Pancreas (tissue), 10 donors: ENCODE data around the gene THSD7B. TPM values are rescaled to one million over a fixed set of nuclear protein-coding genes. Genes with fewer than 3 reads are reported as not detected.

ENCODE experiments used
- ATAC-seq, 4 donors: fragments of 200-7000 bp; cut with Tn5 transposase; one replicate each; pipeline versions ENCODE4 v1.8.0 to v1.9.1; 2020; ENCODE audit warnings: mild to moderate bottlenecking in 4 of 4, moderate library complexity in 4 of 4
- DNase-seq, 6 donors: peaks; one replicate each; pipeline ENCODE4 v3.0.0-alpha.2; 2020
- FAIRE-seq: peaks from 2 replicates; lab custom pipeline; 2012; peaks lifted over from hg19 to GRCh38; lab: Jason Lieb, UNC
- H3K27ac ChIP-seq, 4 donors: fragments of 200-600 bp; sonication (generic); 1 replicate in 3 of 4; 2 replicates in 1 of 4; pipeline versions ENCODE4 v1.5.0 to v1.8.0; 2020
- H3K27me3 ChIP-seq, 4 donors: fragments of 200-600 bp; one replicate each; pipeline ENCODE4 v1.8.0; 2021
- H3K36me3 ChIP-seq, 3 donors: fragments of 200-600 bp; sonication (generic) in 1 of 3; one replicate each; pipeline versions ENCODE4 v1.5.0 to v1.8.0; 2020 to 2021
- H3K4me1 ChIP-seq, 3 donors: fragments of 200-600 bp; one replicate each; pipeline ENCODE4 v1.8.0; 2021
- H3K4me3 ChIP-seq, 4 donors: fragments of 200-600 bp; sonication (generic) in 2 of 4; one replicate each; pipeline versions ENCODE4 v1.5.0 to v1.8.0; 2020 to 2021
- H3K9me3 ChIP-seq, 4 donors: fragments of 200-600 bp; one replicate each; pipeline ENCODE4 v1.8.0; 2021
- CTCF ChIP-seq, 4 donors: fragments of 200-600 bp; sonication (generic) in 3 of 4; IDR thresholded peaks; one replicate each; pipeline versions ENCODE4 v1.5.0 to v1.8.0; 2021; ENCODE audit warnings: antibody characterized with exemption in 4 of 4
- WGBS, 2 donors: extraction: QIAGEN DNeasy Blood & Tissue Kit; methylation state at CpG; one replicate each; pipeline ENCODE4 v1.1.7; 2013; 5-methylcytosine and 5-hydroxymethylcytosine counted together
- intact Hi-C, 3 donors: fragments of 100-400 bp; cut with DNase I; formaldehyde crosslinking; loops; one replicate each; pipeline versions ENCODE4 v1.11.1 to v1.14.2; 2022
- polyA plus RNA-seq, 2 donors: library from polyadenylated mRNA; stranded (reverse); fragments of 200-250 nt; gene quantifications; one replicate each; pipeline ENCODE4 v1.2.3, GENCODE V29; 2013
- total RNA-seq, 6 donors: library from RNA; stranded (reverse); fragmentation: NEBNext Ultra II Directional in 4 of 6; extraction: Animal tissue kit (Norgen Biotek cat#: 25700) in 4 of 6; gene quantifications; one replicate each; pipeline versions ENCODE4 v1.2.1 to v1.2.4, GENCODE V29; 2021 to 2023
- donor health status: healthy with polysubstance abuse.
- donor health status: DM: no; HTN: no; CAD: no; lungs with moderate emphysema.
- donor health status: DM: no; HTN: no; CAD: no.
- donor health status: control.
- donor health status: control.
- donor health status: Bipolar disorder and iron deficiency.
- donor health status: DM: yes; HTN: yes; CAD: no.
- donor health status: DM: no; HTN: no; CAD: no.
- donor health status: DM: no; HTN: no; CAD: no.
- donor health status: DM: yes; HTN: yes; CAD: no.

Gene THSD7B
- total and polyA plus RNA-seq, 8 donors: 0.02 to 0.18 (median 0.07) TPM; not detected in 4

GRCh38 chr2:137232076-137232475 lies 466.7 kb downstream of the THSD7B start:
- no peak for DNase-seq
- FAIRE-seq: no peak
- intact Hi-C loops: no loop called here
- TF ChIP-seq CTCF (IDR thresholded peaks at IDR 0.05): no peak
- no peak overlapping the region for H3K4me3 ChIP-seq
- no peak for ATAC-seq
- no peaks in the 10 kb centered on the region for H3K27me3 ChIP-seq
- H3K9me3 ChIP-seq: no peaks in the 10 kb centered on the region
- no peaks in the 10 kb centered on the region for H3K36me3 ChIP-seq
- 74 to 79% methylated on average over 2 of the region's 2 CpGs for WGBS, 2 donors
- no peaks in the 10 kb centered on the region for H3K4me1 ChIP-seq
- H3K27ac ChIP-seq: no peak overlapping the region

- 51 to 54% methylated on average over 3 of the region's 3 CpGs for WGBS, 2 donors
- no peak for TF ChIP-seq CTCF (IDR thresholded peaks at IDR 0.05)
- Histone ChIP-seq H3K4me3 (no peak overlapping the region), H3K27me3 (no peaks in the 10 kb centered on the region), H3K36me3 (no peaks in the 10 kb centered on the region), H3K4me1 (no peaks in the 10 kb centered on the region), H3K9me3 (no peaks in the 10 kb centered on the region), H3K27ac (no peak overlapping the region)
- FAIRE-seq (no peak), DNase-seq (no peak), ATAC-seq (no peak)
- intact Hi-C loops: no loop called here
Observed at GRCh38 chr2:137233091-137233490, 467.7 kb downstream of the THSD7B start.

- H3K4me1 ChIP-seq: no peaks in the 10 kb centered on the region
Observed at GRCh38 chr2:137237055-137237454, 471.7 kb downstream of the THSD7B start.

GRCh38 chr2:137238065-137238464 lies 472.7 kb downstream of the THSD7B start:
- DNase-seq (no peak), FAIRE-seq (no peak), ATAC-seq (no peak)
- intact Hi-C loops: no loop called here
- TF ChIP-seq CTCF (IDR thresholded peaks at IDR 0.05): no peak
- H3K36me3 ChIP-seq: no peaks in the 10 kb centered on the region
- no peaks in the 10 kb centered on the region for H3K4me1 ChIP-seq
- H3K27ac ChIP-seq: no peak overlapping the region
- H3K27me3 ChIP-seq: no peaks in the 10 kb centered on the region
- 71 to 80% methylated on average over 3 of the region's 3 CpGs for WGBS, 2 donors
- H3K9me3 ChIP-seq: no peaks in the 10 kb centered on the region
- H3K4me3 ChIP-seq: no peak overlapping the region

More at GRCh38 chr2:137237055-137237454, 471.7 kb downstream of the THSD7B start:
- Histone ChIP-seq H3K9me3 (no peaks in the 10 kb centered on the region), H3K27ac (no peak overlapping the region), H3K27me3 (no peaks in the 10 kb centered on the region), H3K36me3 (no peaks in the 10 kb centered on the region), H3K4me3 (no peak overlapping the region)
- WGBS, 2 donors: 63 to 73% methylated on average over 4 of the region's 4 CpGs
- TF ChIP-seq CTCF (IDR thresholded peaks at IDR 0.05): no peak
- no peak for FAIRE-seq
- ATAC-seq: peak in 3 of 4 donors; percentile 15 to 41 (median 16)
- DNase-seq: no peak
- intact Hi-C loops: no loop called here

- DNase-seq (no peak), FAIRE-seq (no peak), ATAC-seq (no peak)
- WGBS, 2 donors: 51 to 68% methylated on average over 4 of the region's 4 CpGs
- TF ChIP-seq CTCF (IDR thresholded peaks at IDR 0.05): no peak
- Histone ChIP-seq H3K4me1 (no peaks in the 10 kb centered on the region), H3K27me3 (no peaks in the 10 kb centered on the region), H3K36me3 (no peaks in the 10 kb centered on the region), H3K9me3 (no peaks in the 10 kb centered on the region), H3K27ac (no peak overlapping the region), H3K4me3 (no peak overlapping the region)
- intact Hi-C loops: no loop called here
Observed at GRCh38 chr2:137249463-137250130, 484.3 kb downstream of the THSD7B start.
